ENCODE results near the gene COPS9.

Gene COPS9

GRCh38 chr2:240139666-240140393 is 3.7 kb upstream of the COPS9 start:
- no peak overlapping the region for H3K27ac ChIP-seq
- H3K4me3 ChIP-seq (ENCODE audit: low read depth in 1 of 2, low read length in 1 of 2), result no peak overlapping the region
- H3K4me1 ChIP-seq (ENCODE audit: control insufficient read depth in 1 of 2, insufficient read depth in 1 of 2, low read depth in 1 of 2, low read length in 1 of 2), result peaks cover 16 to 18% of the 10 kb centered on the region in 2 experiments
- no peaks in the 10 kb centered on the region for H3K9me3 ChIP-seq
- no peak for TF ChIP-seq CTCF (IDR thresholded peaks at IDR 0.05)
- peaks cover 64% of the 10 kb centered on the region for H3K27me3 ChIP-seq
- no peaks in the 10 kb centered on the region for H3K36me3 ChIP-seq

- H3K27ac ChIP-seq, result no peak overlapping the region
- no peaks in the 10 kb centered on the region for H3K9me3 ChIP-seq
- no peak for TF ChIP-seq CTCF (IDR thresholded peaks at IDR 0.05)
- H3K4me3 ChIP-seq (ENCODE audit: low read depth in 1 of 2, low read length in 1 of 2), result no peak overlapping the region
- peaks cover 17 to 18% of the 10 kb centered on the region in 2 experiments for H3K4me1 ChIP-seq (ENCODE audit: control insufficient read depth in 1 of 2, insufficient read depth in 1 of 2, low read depth in 1 of 2, low read length in 1 of 2)
- peaks cover 63% of the 10 kb centered on the region for H3K27me3 ChIP-seq
- H3K36me3 ChIP-seq, result no peaks in the 10 kb centered on the region
Observed at GRCh38 chr2:240139011-240139441, 2.9 kb upstream of the COPS9 start.

GRCh38 chr2:240138254-240138984 is 2.3 kb upstream of the COPS9 start:
- Histone ChIP-seq H3K4me3 (ENCODE audit: low read depth in 1 of 2, low read length in 1 of 2) (no peak overlapping the region), H3K36me3 (peaks cover 4% of the 10 kb centered on the region), H3K27me3 (peaks cover 57% of the 10 kb centered on the region), H3K9me3 (no peaks in the 10 kb centered on the region), H3K4me1 (ENCODE audit: control insufficient read depth in 1 of 2, insufficient read depth in 1 of 2, low read depth in 1 of 2, low read length in 1 of 2) (peaks cover 17 to 18% of the 10 kb centered on the region in 2 experiments), H3K27ac (no peak overlapping the region)
- TF ChIP-seq CTCF (IDR thresholded peaks at IDR 0.05), result no peak

- Histone ChIP-seq H3K4me3 (ENCODE audit: low read depth in 1 of 2, low read length in 1 of 2) (no peak overlapping the region), H3K27ac (no peak overlapping the region), H3K36me3 (peaks cover 11% of the 10 kb centered on the region), H3K4me1 (ENCODE audit: control insufficient read depth in 1 of 2, insufficient read depth in 1 of 2, low read depth in 1 of 2, low read length in 1 of 2) (peaks cover 17 to 18% of the 10 kb centered on the region in 2 experiments), H3K9me3 (no peaks in the 10 kb centered on the region), H3K27me3 (peaks cover 50% of the 10 kb centered on the region)
- no peak for TF ChIP-seq CTCF (IDR thresholded peaks at IDR 0.05)
Observed at GRCh38 chr2:240137596-240138253, 1.6 kb upstream of the COPS9 start.

GRCh38 chr2:240136671-240137292 is 677 bp upstream of the COPS9 start:
- peaks cover 17 to 18% of the 10 kb centered on the region in 2 experiments for H3K4me1 ChIP-seq (ENCODE audit: control insufficient read depth in 1 of 2, insufficient read depth in 1 of 2, low read depth in 1 of 2, low read length in 1 of 2)
- peak overlapping the region; percentile 68 to 69 for H3K4me3 ChIP-seq (ENCODE audit: low read depth in 1 of 2, low read length in 1 of 2)
- H3K9me3 ChIP-seq, result no peaks in the 10 kb centered on the region
- TF ChIP-seq CTCF (IDR thresholded peaks at IDR 0.05), result no peak
- H3K27me3 ChIP-seq, result peaks cover 49% of the 10 kb centered on the region
- peaks cover 21% of the 10 kb centered on the region for H3K36me3 ChIP-seq
- peak overlapping the region; percentile 5 for H3K27ac ChIP-seq
